ENCODE measurements around the gene ZBED1. TPM values are rescaled to one million over a fixed set of nuclear protein-coding genes. Genes with fewer than 3 reads are reported as not detected.
"Not testable (repeated sequence)": the region's sequence is repeated elsewhere in the genome, so short reads cannot be mapped to it uniquely, and the experiment has no call there.

Gene ZBED1
- total and polyA plus RNA-seq, 4 donors = 29.7 to 56.3 (median 42.0) TPM

- H3K4me3 ChIP-seq (ENCODE audit: low read depth, low read length); H3K27me3 ChIP-seq (ENCODE audit: control insufficient read depth, insufficient read depth, low read length); H3K36me3 ChIP-seq (ENCODE audit: control insufficient read depth, insufficient read depth, low read length); DNase-seq (ENCODE audit: low read depth in 4 of 6, low spot score in 6 of 6); H3K9me3 ChIP-seq (ENCODE audit: control insufficient read depth, insufficient read depth, low read length); H3K4me1 ChIP-seq (ENCODE audit: control insufficient read depth, insufficient read depth, low read length); H3K27ac ChIP-seq (ENCODE audit: low read depth, low read length): not testable (repeated sequence)
- 96% methylated on average over 10 of the region's 10 CpGs for WGBS (ENCODE audit: insufficient coverage)
Observed at GRCh38 chrX:2471126-2471525, 29.6 kb downstream of the ZBED1 start.

- WGBS (ENCODE audit: insufficient coverage) = 89% methylated on average over 4 of the region's 4 CpGs
- not testable (repeated sequence) for H3K4me3 ChIP-seq (ENCODE audit: low read depth, low read length); H3K36me3 ChIP-seq (ENCODE audit: control insufficient read depth, insufficient read depth, low read length); H3K27ac ChIP-seq (ENCODE audit: low read depth, low read length); H3K27me3 ChIP-seq (ENCODE audit: control insufficient read depth, insufficient read depth, low read length); H3K9me3 ChIP-seq (ENCODE audit: control insufficient read depth, insufficient read depth, low read length); DNase-seq (ENCODE audit: low read depth in 4 of 6, low spot score in 6 of 6); H3K4me1 ChIP-seq (ENCODE audit: control insufficient read depth, insufficient read depth, low read length)
Observed at GRCh38 chrX:2469852-2470251, 30.9 kb downstream of the ZBED1 start.

GRCh38 chrX:2469196-2469685 lies 31.5 kb downstream of the ZBED1 start:
- DNase-seq (ENCODE audit: low read depth in 4 of 6, low spot score in 6 of 6) = no peak
- 93% methylated on average over 22 of the region's 22 CpGs for WGBS (ENCODE audit: insufficient coverage)
- Histone ChIP-seq H3K36me3 (ENCODE audit: control insufficient read depth, insufficient read depth, low read length) (no peaks in the 10 kb centered on the region), H3K4me1 (ENCODE audit: control insufficient read depth, insufficient read depth, low read length) (no peaks in the 10 kb centered on the region), H3K4me3 (ENCODE audit: low read depth, low read length) (no peak overlapping the region), H3K9me3 (ENCODE audit: control insufficient read depth, insufficient read depth, low read length) (no peaks in the 10 kb centered on the region), H3K27ac (ENCODE audit: low read depth, low read length) (no peak overlapping the region), H3K27me3 (ENCODE audit: control insufficient read depth, insufficient read depth, low read length) (no peaks in the 10 kb centered on the region)

GRCh38 chrX:2468261-2469195 lies 32.2 kb downstream of the ZBED1 start:
- H3K4me3 ChIP-seq (ENCODE audit: low read depth, low read length) = no peak overlapping the region
- 90% methylated on average over 32 of the region's 32 CpGs for WGBS (ENCODE audit: insufficient coverage)
- H3K27me3 ChIP-seq (ENCODE audit: control insufficient read depth, insufficient read depth, low read length) = no peaks in the 10 kb centered on the region
- no peak overlapping the region for H3K27ac ChIP-seq (ENCODE audit: low read depth, low read length)
- H3K9me3 ChIP-seq (ENCODE audit: control insufficient read depth, insufficient read depth, low read length) = no peaks in the 10 kb centered on the region
- DNase-seq (ENCODE audit: low read depth in 4 of 6, low spot score in 6 of 6) = no peak
- no peaks in the 10 kb centered on the region for H3K36me3 ChIP-seq (ENCODE audit: control insufficient read depth, insufficient read depth, low read length)
- H3K4me1 ChIP-seq (ENCODE audit: control insufficient read depth, insufficient read depth, low read length) = no peaks in the 10 kb centered on the region

GRCh38 chrX:2466876-2467656 lies 33.7 kb downstream of the ZBED1 start:
- peak in 1 of 6 donors; percentile 51 for DNase-seq (ENCODE audit: low read depth in 4 of 6, low spot score in 6 of 6)
- Histone ChIP-seq H3K36me3 (ENCODE audit: control insufficient read depth, insufficient read depth, low read length) (no peaks in the 10 kb centered on the region), H3K4me3 (ENCODE audit: low read depth, low read length) (no peak overlapping the region), H3K4me1 (ENCODE audit: control insufficient read depth, insufficient read depth, low read length) (no peaks in the 10 kb centered on the region), H3K27me3 (ENCODE audit: control insufficient read depth, insufficient read depth, low read length) (no peaks in the 10 kb centered on the region), H3K9me3 (ENCODE audit: control insufficient read depth, insufficient read depth, low read length) (no peaks in the 10 kb centered on the region), H3K27ac (ENCODE audit: low read depth, low read length) (no peak overlapping the region)
- 62% methylated on average over 12 of the region's 20 CpGs for WGBS (ENCODE audit: insufficient coverage)

- Histone ChIP-seq H3K9me3 (ENCODE audit: control insufficient read depth, insufficient read depth, low read length) (no peaks in the 10 kb centered on the region), H3K27ac (ENCODE audit: low read depth, low read length) (no peak overlapping the region), H3K27me3 (ENCODE audit: control insufficient read depth, insufficient read depth, low read length) (no peaks in the 10 kb centered on the region), H3K36me3 (ENCODE audit: control insufficient read depth, insufficient read depth, low read length) (no peaks in the 10 kb centered on the region), H3K4me3 (ENCODE audit: low read depth, low read length) (no peak overlapping the region), H3K4me1 (ENCODE audit: control insufficient read depth, insufficient read depth, low read length) (peaks cover 5% of the 10 kb centered on the region)
- DNase-seq (ENCODE audit: low read depth in 4 of 6, low spot score in 6 of 6) = no peak
- 86% methylated on average over 15 of the region's 15 CpGs for whole genome bisulfite sequencing (ENCODE audit: insufficient coverage)
Observed at GRCh38 chrX:2464677-2465166, 36.1 kb downstream of the ZBED1 start.

GRCh38 chrX:2463973-2464676 lies 36.7 kb downstream of the ZBED1 start:
- no peak for DNase-seq (ENCODE audit: low read depth in 4 of 6, low spot score in 6 of 6)
- 86% methylated on average over 28 of the region's 31 CpGs for WGBS (ENCODE audit: insufficient coverage)

GRCh38 chrX:2463481-2463880 lies 37.3 kb downstream of the ZBED1 start:
- not testable (repeated sequence) for H3K4me1 ChIP-seq (ENCODE audit: control insufficient read depth, insufficient read depth, low read length); DNase-seq (ENCODE audit: low read depth in 4 of 6, low spot score in 6 of 6); H3K4me3 ChIP-seq (ENCODE audit: low read depth, low read length); H3K9me3 ChIP-seq (ENCODE audit: control insufficient read depth, insufficient read depth, low read length); H3K27me3 ChIP-seq (ENCODE audit: control insufficient read depth, insufficient read depth, low read length); H3K36me3 ChIP-seq (ENCODE audit: control insufficient read depth, insufficient read depth, low read length); H3K27ac ChIP-seq (ENCODE audit: low read depth, low read length)
- 75% methylated on average over 9 of the region's 10 CpGs for WGBS (ENCODE audit: insufficient coverage)

More at GRCh38 chrX:2463973-2464676, 36.7 kb downstream of the ZBED1 start:
- peaks cover 5% of the 10 kb centered on the region for H3K4me1 ChIP-seq (ENCODE audit: control insufficient read depth, insufficient read depth, low read length)
- H3K27me3 ChIP-seq (ENCODE audit: control insufficient read depth, insufficient read depth, low read length) = no peaks in the 10 kb centered on the region
- no peaks in the 10 kb centered on the region for H3K36me3 ChIP-seq (ENCODE audit: control insufficient read depth, insufficient read depth, low read length)
- H3K27ac ChIP-seq (ENCODE audit: low read depth, low read length) = no peak overlapping the region
- H3K4me3 ChIP-seq (ENCODE audit: low read depth, low read length) = no peak overlapping the region
- H3K9me3 ChIP-seq (ENCODE audit: control insufficient read depth, insufficient read depth, low read length) = no peaks in the 10 kb centered on the region

- Histone ChIP-seq H3K36me3 (ENCODE audit: control insufficient read depth, insufficient read depth, low read length) (no peaks in the 10 kb centered on the region), H3K9me3 (ENCODE audit: control insufficient read depth, insufficient read depth, low read length) (no peaks in the 10 kb centered on the region), H3K27me3 (ENCODE audit: control insufficient read depth, insufficient read depth, low read length) (no peaks in the 10 kb centered on the region), H3K4me3 (ENCODE audit: low read depth, low read length) (no peak overlapping the region), H3K27ac (ENCODE audit: low read depth, low read length) (no peak overlapping the region), H3K4me1 (ENCODE audit: control insufficient read depth, insufficient read depth, low read length) (peaks cover 5% of the 10 kb centered on the region)
- whole genome bisulfite sequencing (ENCODE audit: insufficient coverage) = 20% methylated on average over 1 of the region's 3 CpGs
- no peak for DNase-seq (ENCODE audit: low read depth in 4 of 6, low spot score in 6 of 6)
Observed at GRCh38 chrX:2462780-2463179, 38.0 kb downstream of the ZBED1 start.
